ENCODE results near the gene HOXC12.

- TF ChIP-seq POLR2A (IDR thresholded peaks at IDR 0.05) (no peak), CTCF (IDR thresholded peaks at IDR 0.05) (no peak)
These were observed 40.9 kb downstream of the HOXC12 start for GRCh38 chr12:53995378-53996239.

Measured in thyroid gland (tissue), 4 donors.